Measurements from ENCODE around the gene IGFBP7.

Gene IGFBP7

GRCh38 chr4:56999751-57000150, 110.4 kb downstream of the IGFBP7 start:
- Histone ChIP-seq H3K9ac (no peak overlapping the region), H3K27me3 (ENCODE audit: control insufficient read depth, insufficient read depth, low read length) (no peaks in the 10 kb centered on the region), H3K36me3 (ENCODE audit: control insufficient read depth, insufficient read depth, low read length) (no peaks in the 10 kb centered on the region), H3K4me1 (peaks cover 3% of the 10 kb centered on the region), H2AFZ (no peak overlapping the region), H3K27ac (no peak overlapping the region), H3K79me2 (peaks cover 4% of the 10 kb centered on the region), H3K4me2 (ENCODE audit: low read length) (no peak overlapping the region), H3K9me3 (ENCODE audit: control insufficient read depth, low read length) (no peaks in the 10 kb centered on the region), H3K4me3 (ENCODE audit: low read depth, low read length) (no peak overlapping the region)
- TF ChIP-seq CTCF (IDR thresholded peaks at IDR 0.05) = no peak

GRCh38 chr4:56995525-56995924, 114.7 kb downstream of the IGFBP7 start:
- H3K4me3 ChIP-seq (ENCODE audit: low read depth, low read length) = no peak overlapping the region
- H2AFZ ChIP-seq = no peak overlapping the region
- peaks cover 4% of the 10 kb centered on the region for H3K79me2 ChIP-seq
- no peaks in the 10 kb centered on the region for H3K9me3 ChIP-seq (ENCODE audit: control insufficient read depth, low read length)
- H3K9ac ChIP-seq = no peak overlapping the region
- H3K27ac ChIP-seq = no peak overlapping the region
- TF ChIP-seq CTCF (IDR thresholded peaks at IDR 0.05) = no peak
- no peaks in the 10 kb centered on the region for H3K27me3 ChIP-seq (ENCODE audit: control insufficient read depth, insufficient read depth, low read length)
- peaks cover 3% of the 10 kb centered on the region for H3K4me1 ChIP-seq
- no peaks in the 10 kb centered on the region for H3K36me3 ChIP-seq (ENCODE audit: control insufficient read depth, insufficient read depth, low read length)
- H3K4me2 ChIP-seq (ENCODE audit: low read length) = no peak overlapping the region

GRCh38 chr4:56990109-56990905, 119.9 kb downstream of the IGFBP7 start:
- no peaks in the 10 kb centered on the region for H3K36me3 ChIP-seq (ENCODE audit: control insufficient read depth, insufficient read depth, low read length)
- no peak overlapping the region for H3K27ac ChIP-seq
- TF ChIP-seq CTCF (IDR thresholded peaks at IDR 0.05) = no peak
- H2AFZ ChIP-seq = no peak overlapping the region
- no peaks in the 10 kb centered on the region for H3K4me1 ChIP-seq
- no peak overlapping the region for H3K9ac ChIP-seq
- peaks cover 8% of the 10 kb centered on the region for H3K79me2 ChIP-seq
- no peaks in the 10 kb centered on the region for H3K9me3 ChIP-seq (ENCODE audit: control insufficient read depth, low read length)
- no peaks in the 10 kb centered on the region for H3K27me3 ChIP-seq (ENCODE audit: control insufficient read depth, insufficient read depth, low read length)
- H3K4me3 ChIP-seq (ENCODE audit: low read depth, low read length) = no peak overlapping the region
- H3K4me2 ChIP-seq (ENCODE audit: low read length) = no peak overlapping the region

- Histone ChIP-seq H3K27ac (no peak overlapping the region), H2AFZ (no peak overlapping the region), H3K27me3 (ENCODE audit: control insufficient read depth, insufficient read depth, low read length) (no peaks in the 10 kb centered on the region), H3K4me3 (ENCODE audit: low read depth, low read length) (no peak overlapping the region), H3K36me3 (ENCODE audit: control insufficient read depth, insufficient read depth, low read length) (no peaks in the 10 kb centered on the region), H3K9ac (no peak overlapping the region), H3K79me2 (peaks cover 16% of the 10 kb centered on the region), H3K4me2 (ENCODE audit: low read length) (no peak overlapping the region), H3K4me1 (no peaks in the 10 kb centered on the region), H3K9me3 (ENCODE audit: control insufficient read depth, low read length) (no peaks in the 10 kb centered on the region)
- TF ChIP-seq CTCF (IDR thresholded peaks at IDR 0.05) = no peak
Observed at GRCh38 chr4:56986952-56987351, 123.2 kb downstream of the IGFBP7 start.

GRCh38 chr4:56986192-56986591, 124.0 kb downstream of the IGFBP7 start:
- TF ChIP-seq CTCF (IDR thresholded peaks at IDR 0.05) = no peak
- no peaks in the 10 kb centered on the region for H3K36me3 ChIP-seq (ENCODE audit: control insufficient read depth, insufficient read depth, low read length)
- H3K27me3 ChIP-seq (ENCODE audit: control insufficient read depth, insufficient read depth, low read length) = no peaks in the 10 kb centered on the region
- H3K4me2 ChIP-seq (ENCODE audit: low read length) = no peak overlapping the region
- H2AFZ ChIP-seq = no peak overlapping the region
- H3K79me2 ChIP-seq = peaks cover 18% of the 10 kb centered on the region
- no peaks in the 10 kb centered on the region for H3K9me3 ChIP-seq (ENCODE audit: control insufficient read depth, low read length)
- H3K4me3 ChIP-seq (ENCODE audit: low read depth, low read length) = no peak overlapping the region
- H3K4me1 ChIP-seq = no peaks in the 10 kb centered on the region
- no peak overlapping the region for H3K9ac ChIP-seq
- H3K27ac ChIP-seq = no peak overlapping the region
